PFSK-1 (cell line): Measurements from ENCODE around the gene EEFSEC.

Experiments
- FOXP2 ChIP-seq: optimal IDR thresholded peaks from 2 replicates; pipeline ENCODE3; 2011; ENCODE audit warnings: borderline replicate concordance, control low read depth, inconsistent platforms; ENCODE audit not compliant: insufficient read depth; ENCODE audit errors: extremely low read length, extremely low read depth
- POLR2AphosphoS5 ChIP-seq: IDR thresholded peaks from 2 replicates; pipeline ENCODE4 v1.6.1; 2012; ENCODE audit warnings: low read depth, mild to moderate bottlenecking, control low read depth, low read length, moderate library complexity
- SIN3A ChIP-seq: IDR thresholded peaks from 2 replicates; pipeline ENCODE4 v1.6.1; 2012; ENCODE audit warnings: mild to moderate bottlenecking, low read length, moderate library complexity, borderline replicate concordance; ENCODE audit not compliant: insufficient read depth
- TAF1 ChIP-seq: IDR thresholded peaks from 2 replicates; pipeline ENCODE4 v1.6.1; 2012; ENCODE audit warnings: low read length, control low read depth, borderline replicate concordance; ENCODE audit not compliant: insufficient read depth
- TF ChIP-seq, protein P1 (sequence below), 2 experiments: IDR thresholded peaks; 2 replicates each; pipeline versions ENCODE4 v1.6.1 to v1.8.0; 2011 to 2012; ENCODE audit warnings: low read depth in 2 of 2, low read length in 2 of 2, control low read depth in 1 of 2, inconsistent platforms in 1 of 2, mild to moderate bottlenecking in 1 of 2, moderate library complexity in 1 of 2; ENCODE audit not compliant: insufficient read depth in 1 of 2

DNA sequence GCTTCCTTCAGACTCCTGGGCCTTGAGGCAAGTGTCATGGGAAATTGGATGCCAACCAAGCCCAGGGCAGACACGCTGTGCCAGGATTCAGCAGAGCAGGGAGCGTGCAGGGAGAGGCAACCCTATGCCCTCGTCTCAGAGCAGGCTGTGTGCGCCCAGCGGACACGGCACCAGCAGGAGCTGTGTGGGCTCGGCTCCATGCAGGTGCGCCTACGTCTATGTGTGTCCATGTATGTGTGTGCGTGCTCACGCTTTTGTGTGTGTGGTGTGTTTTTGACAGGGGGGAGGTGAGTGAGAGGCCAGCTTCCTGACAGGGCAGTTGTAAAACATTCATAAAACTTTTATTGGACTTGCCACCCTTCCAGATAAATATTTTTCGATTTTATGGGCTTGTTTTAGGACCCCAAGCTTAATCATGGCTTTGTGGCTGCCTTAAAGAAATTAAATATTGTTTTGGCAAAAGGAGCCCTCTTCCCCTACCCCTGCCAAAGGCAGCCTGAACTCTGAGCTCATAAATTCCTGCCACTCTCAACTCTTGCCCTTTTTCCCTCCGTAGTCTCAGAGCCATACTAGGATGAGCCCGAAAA is 229.0 kb downstream of the EEFSEC start:
- TF ChIP-seq POLR2AphosphoS5 (no peak), TAF1 (no peak), SIN3A (no peak), FOXP2 (no peak)
- TF ChIP-seq, protein P1, sequence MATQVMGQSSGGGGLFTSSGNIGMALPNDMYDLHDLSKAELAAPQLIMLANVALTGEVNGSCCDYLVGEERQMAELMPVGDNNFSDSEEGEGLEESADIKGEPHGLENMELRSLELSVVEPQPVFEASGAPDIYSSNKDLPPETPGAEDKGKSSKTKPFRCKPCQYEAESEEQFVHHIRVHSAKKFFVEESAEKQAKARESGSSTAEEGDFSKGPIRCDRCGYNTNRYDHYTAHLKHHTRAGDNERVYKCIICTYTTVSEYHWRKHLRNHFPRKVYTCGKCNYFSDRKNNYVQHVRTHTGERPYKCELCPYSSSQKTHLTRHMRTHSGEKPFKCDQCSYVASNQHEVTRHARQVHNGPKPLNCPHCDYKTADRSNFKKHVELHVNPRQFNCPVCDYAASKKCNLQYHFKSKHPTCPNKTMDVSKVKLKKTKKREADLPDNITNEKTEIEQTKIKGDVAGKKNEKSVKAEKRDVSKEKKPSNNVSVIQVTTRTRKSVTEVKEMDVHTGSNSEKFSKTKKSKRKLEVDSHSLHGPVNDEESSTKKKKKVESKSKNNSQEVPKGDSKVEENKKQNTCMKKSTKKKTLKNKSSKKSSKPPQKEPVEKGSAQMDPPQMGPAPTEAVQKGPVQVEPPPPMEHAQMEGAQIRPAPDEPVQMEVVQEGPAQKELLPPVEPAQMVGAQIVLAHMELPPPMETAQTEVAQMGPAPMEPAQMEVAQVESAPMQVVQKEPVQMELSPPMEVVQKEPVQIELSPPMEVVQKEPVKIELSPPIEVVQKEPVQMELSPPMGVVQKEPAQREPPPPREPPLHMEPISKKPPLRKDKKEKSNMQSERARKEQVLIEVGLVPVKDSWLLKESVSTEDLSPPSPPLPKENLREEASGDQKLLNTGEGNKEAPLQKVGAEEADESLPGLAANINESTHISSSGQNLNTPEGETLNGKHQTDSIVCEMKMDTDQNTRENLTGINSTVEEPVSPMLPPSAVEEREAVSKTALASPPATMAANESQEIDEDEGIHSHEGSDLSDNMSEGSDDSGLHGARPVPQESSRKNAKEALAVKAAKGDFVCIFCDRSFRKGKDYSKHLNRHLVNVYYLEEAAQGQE (IDR thresholded peaks at IDR 0.05; ENCODE audit: insufficient read depth in 1 of 2, low read depth in 2 of 2, low read length in 2 of 2) = no peak
